Activated T-cell treated with anti-CD3 and anti-CD28 coated beads, Interleukin-2, amount 50 U/mL, for 1 hour (primary cell): ENCODE results near the gene MTREX.
"Not testable (repeated sequence)": the region's sequence is repeated elsewhere in the genome, so short reads cannot be mapped to it uniquely, and the experiment has no call there.

ENCODE experiments used
- DNase-seq: peaks from one replicate; pipeline ENCODE4 v3.0.0-alpha.2; 2020

Gene MTREX

GRCh38 chr5:55307383-55308253, at the start of gene MTREX, which contains the start of gene DHX29:
TSS of gene MTREX (plus strand) at chr5:55307989. CDS start at chr5:55308014, 25 bp downstream.
TSS of gene DHX29 (minus strand) at chr5:55307694. CDS start at chr5:55307573, 121 bp downstream.
- peak; percentile 88 for DNase-seq

- no peak for DNase-seq
These were observed 49.5 kb upstream of the MTREX start for GRCh38 chr5:55258339-55258738.

- no peak for DNase-seq
These were observed 31.0 kb upstream of the MTREX start for GRCh38 chr5:55276771-55277170.

- no peak for DNase-seq
These were observed 29.0 kb upstream of the MTREX start for GRCh38 chr5:55278778-55279177.

GRCh38 chr5:55286411-55286933, 21.3 kb upstream of the MTREX start:
- DNase-seq: no peak

- DNase-seq: no peak
These were observed 18.0 kb upstream of the MTREX start for GRCh38 chr5:55289808-55290207.

GRCh38 chr5:55290991-55291390, 16.8 kb upstream of the MTREX start:
- DNase-seq: no peak

- no peak for DNase-seq
These were observed 12.9 kb upstream of the MTREX start for GRCh38 chr5:55294935-55295334.

GRCh38 chr5:55300890-55301289, 6.9 kb upstream of the MTREX start:
- no peak for DNase-seq

GRCh38 chr5:55303238-55303690, 4.5 kb upstream of the MTREX start:
- DNase-seq: no peak

GRCh38 chr5:55304584-55304983, 3.2 kb upstream of the MTREX start:
- no peak for DNase-seq

- no peak for DNase-seq
These were observed 2.4 kb upstream of the MTREX start for GRCh38 chr5:55305345-55305744.

GRCh38 chr5:55306641-55307382, 977 bp upstream of the MTREX start:
- DNase-seq: no peak

GRCh38 chr5:55308254-55308836, 556 bp downstream of the MTREX start:
- DNase-seq: no peak

GRCh38 chr5:55313870-55314617, 6.3 kb downstream of the MTREX start:
- no peak for DNase-seq

GRCh38 chr5:55316289-55316688, 8.5 kb downstream of the MTREX start:
- no peak for DNase-seq

GRCh38 chr5:55316837-55317236, 9.0 kb downstream of the MTREX start:
- DNase-seq: no peak

- not testable (repeated sequence) for DNase-seq
These were observed 10.4 kb downstream of the MTREX start for GRCh38 chr5:55318237-55318636.

GRCh38 chr5:55319491-55319890, 11.7 kb downstream of the MTREX start:
- no peak for DNase-seq

- no peak for DNase-seq
These were observed 12.8 kb downstream of the MTREX start for GRCh38 chr5:55320571-55320970.

GRCh38 chr5:55324006-55324405, 16.2 kb downstream of the MTREX start:
- no peak for DNase-seq

- no peak for DNase-seq
These were observed 17.1 kb downstream of the MTREX start for GRCh38 chr5:55324815-55325418.
